ENCODE results near the gene OAS2.

The OAS2 gene

GRCh38 chr12:112986291-112986800 lies 8.0 kb downstream of the OAS2 start:
- DNase-seq, result no peak

- no peak for DNase-seq
Observed at GRCh38 chr12:112987561-112987960, 9.2 kb downstream of the OAS2 start.

GRCh38 chr12:112988224-112988623 lies 9.9 kb downstream of the OAS2 start:
- no peak for DNase-seq

- peak in 1 of 2 donors; percentile 4 for DNase-seq
Observed at GRCh38 chr12:112988823-112989385, 10.6 kb downstream of the OAS2 start.

- DNase-seq, result peak; percentile 4 to 12
Observed at GRCh38 chr12:112989806-112990205, 11.5 kb downstream of the OAS2 start.

- peak; percentile 78 to 81 for DNase-seq
Observed at GRCh38 chr12:112992541-112993398, 14.5 kb downstream of the OAS2 start.

- no peak for DNase-seq
Observed at GRCh38 chr12:112995008-112995407, 16.7 kb downstream of the OAS2 start.

GRCh38 chr12:112996501-112996900 lies 18.2 kb downstream of the OAS2 start:
- no peak for DNase-seq

- no peak for DNase-seq
Observed at GRCh38 chr12:112997506-112997905, 19.2 kb downstream of the OAS2 start.

GRCh38 chr12:112998987-112999767 lies 20.9 kb downstream of the OAS2 start:
- no peak for DNase-seq

GRCh38 chr12:113000433-113000832 lies 22.1 kb downstream of the OAS2 start:
- no peak for DNase-seq

GRCh38 chr12:113002155-113002554 lies 23.8 kb downstream of the OAS2 start:
- DNase-seq, result no peak

- DNase-seq, result no peak
Observed at GRCh38 chr12:113002676-113003075, 24.4 kb downstream of the OAS2 start.

GRCh38 chr12:113003636-113004035 lies 25.3 kb downstream of the OAS2 start:
- DNase-seq, result no peak

GRCh38 chr12:113005762-113006161 lies 27.4 kb downstream of the OAS2 start:
- peak in 1 of 2 donors; percentile 13 for DNase-seq

- no peak for DNase-seq
Observed at GRCh38 chr12:113006206-113006605, 27.9 kb downstream of the OAS2 start.

GRCh38 chr12:113006641-113007040 lies 28.3 kb downstream of the OAS2 start:
- DNase-seq, result no peak

GRCh38 chr12:113007166-113007565 lies 28.8 kb downstream of the OAS2 start:
- no peak for DNase-seq

- DNase-seq, result no peak
Observed at GRCh38 chr12:113010701-113011100, 32.4 kb downstream of the OAS2 start.

GRCh38 chr12:113014565-113014964 lies 36.2 kb downstream of the OAS2 start:
- no peak for DNase-seq

- DNase-seq, result no peak
Observed at GRCh38 chr12:113016796-113017195, 38.5 kb downstream of the OAS2 start.

- no peak for DNase-seq
Observed at GRCh38 chr12:113019025-113019424, 40.7 kb downstream of the OAS2 start.

GRCh38 chr12:113021500-113021899 lies 43.2 kb downstream of the OAS2 start:
- no peak for DNase-seq

Measured in inflammatory macrophage (primary cell).